ENCODE results near the gene C1orf122.

GRCh38 chr1:37792943-37793686, 14.5 kb upstream of the C1orf122 start:
- TF ChIP-seq GLIS3 (CRISPR knock-in tag; IDR thresholded peaks at IDR 0.05) (no peak), ZNF8 (CRISPR knock-in tag; IDR thresholded peaks at IDR 0.05) (no peak), PATZ1 (CRISPR knock-in tag; IDR thresholded peaks at IDR 0.05; ENCODE audit: borderline replicate concordance) (no peak), RARB (CRISPR knock-in tag; IDR thresholded peaks at IDR 0.05) (no peak), OSR1 (CRISPR knock-in tag; IDR thresholded peaks at IDR 0.05) (no peak), POU6F1 (CRISPR knock-in tag; IDR thresholded peaks at IDR 0.05; ENCODE audit: borderline replicate concordance, low read depth) (no peak), CREB5 (CRISPR knock-in tag; IDR thresholded peaks at IDR 0.05; ENCODE audit: low read depth) (no peak), BACH2 (CRISPR knock-in tag; IDR thresholded peaks at IDR 0.05; ENCODE audit: borderline replicate concordance) (no peak), CSDC2 (CRISPR knock-in tag; IDR thresholded peaks at IDR 0.05) (no peak), PPARA (CRISPR knock-in tag; IDR thresholded peaks at IDR 0.05; ENCODE audit: borderline replicate concordance) (no peak)
